ENCODE results near the gene SLC38A8.

SLC38A8 gene

DNA sequence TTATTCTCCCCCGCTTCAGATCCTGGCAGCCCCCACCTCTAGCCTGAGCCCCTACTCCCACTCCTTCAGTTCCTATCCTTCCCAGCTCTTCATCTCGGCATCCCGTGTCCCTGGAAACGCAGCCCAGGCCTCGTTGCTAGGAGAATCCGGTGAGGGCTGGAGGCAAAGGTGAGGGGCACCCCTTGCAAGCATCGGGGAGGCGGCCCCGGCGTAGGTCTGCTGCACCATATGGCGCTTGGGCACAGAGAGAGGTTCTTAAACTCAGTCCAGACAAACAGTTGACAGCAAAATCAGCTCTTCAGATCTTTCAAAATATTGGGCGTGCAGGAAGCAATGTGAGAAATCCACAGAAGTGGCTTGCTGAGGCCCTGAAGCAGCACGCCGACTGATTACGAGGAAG lies 15.0 kb downstream of the SLC38A8 start:
- no peak for DNase-seq

- no peak for DNase-seq
Observed at GRCh38 chr16:84026606-84027005, 16.0 kb downstream of the SLC38A8 start.

DNA sequence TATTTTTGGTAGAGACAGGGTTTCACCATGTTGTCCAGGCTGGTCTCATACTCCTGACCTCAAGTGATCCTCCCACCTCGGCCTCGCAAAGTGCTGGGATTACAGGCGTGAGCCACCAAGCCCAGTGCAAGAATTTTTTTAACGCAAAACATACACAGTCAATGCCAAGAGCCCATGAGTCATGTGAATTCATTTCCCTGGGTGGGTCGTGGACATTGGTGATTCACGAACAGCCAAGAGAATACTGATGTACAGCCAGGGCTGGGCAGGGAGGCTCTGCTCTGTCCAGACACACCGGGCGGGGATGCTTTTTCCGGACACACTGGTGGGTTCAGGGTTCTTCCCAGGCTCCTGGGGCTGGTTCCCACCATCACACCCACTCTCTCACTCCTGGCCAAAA lies 17.7 kb downstream of the SLC38A8 start:
- DNase-seq, result no peak

- DNase-seq, result no peak
Observed at GRCh38 chr16:84022644-84023043, 20.0 kb downstream of the SLC38A8 start.

DNA sequence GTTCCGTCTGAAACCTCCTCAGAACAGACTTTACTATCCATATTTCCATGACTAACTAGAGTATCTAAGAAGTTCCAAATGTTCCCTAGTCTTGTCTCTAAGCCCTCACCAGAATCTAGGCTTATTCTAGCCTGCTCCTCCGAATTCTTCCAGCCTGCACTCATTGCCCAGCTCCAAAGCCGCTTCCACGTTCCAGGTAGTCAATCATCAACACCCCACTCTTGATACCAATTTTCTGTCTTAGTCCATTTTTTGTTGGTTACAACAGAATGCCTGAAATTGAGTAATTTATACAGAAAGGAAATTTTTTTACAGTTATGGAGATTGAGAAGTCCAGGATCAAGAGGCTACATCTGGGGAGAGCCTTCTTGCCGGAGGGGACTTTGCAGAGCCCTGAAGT lies 21.1 kb downstream of the SLC38A8 start:
- no peak for DNase-seq

GRCh38 chr16:84020353-84020752 lies 22.2 kb downstream of the SLC38A8 start:
- no peak for DNase-seq

- DNase-seq, result no peak
Observed at GRCh38 chr16:84018710-84019109, 23.9 kb downstream of the SLC38A8 start.

DNA sequence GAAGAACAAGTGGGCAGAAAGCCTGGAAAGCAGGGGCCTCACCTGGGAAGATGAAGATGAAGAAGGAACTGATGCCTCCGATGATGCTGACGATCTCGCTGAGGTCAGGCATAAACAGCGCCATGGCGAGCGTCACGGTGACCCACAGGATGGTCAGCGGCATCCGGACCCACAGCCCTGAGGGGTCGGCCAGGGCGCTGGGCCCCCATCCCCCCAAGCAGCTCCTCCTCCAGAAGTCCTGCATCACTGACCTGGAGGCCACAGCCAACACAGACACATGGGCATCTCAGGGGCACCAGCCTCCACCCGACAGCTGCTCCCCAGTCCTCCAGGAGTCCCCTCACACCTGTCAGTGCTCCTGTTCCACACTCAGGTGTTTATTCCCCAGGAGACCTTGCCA lies 26.1 kb downstream of the SLC38A8 start:
- no peak for DNase-seq

- no peak for DNase-seq
Observed at GRCh38 chr16:84015399-84015798, 27.2 kb downstream of the SLC38A8 start.

DNA sequence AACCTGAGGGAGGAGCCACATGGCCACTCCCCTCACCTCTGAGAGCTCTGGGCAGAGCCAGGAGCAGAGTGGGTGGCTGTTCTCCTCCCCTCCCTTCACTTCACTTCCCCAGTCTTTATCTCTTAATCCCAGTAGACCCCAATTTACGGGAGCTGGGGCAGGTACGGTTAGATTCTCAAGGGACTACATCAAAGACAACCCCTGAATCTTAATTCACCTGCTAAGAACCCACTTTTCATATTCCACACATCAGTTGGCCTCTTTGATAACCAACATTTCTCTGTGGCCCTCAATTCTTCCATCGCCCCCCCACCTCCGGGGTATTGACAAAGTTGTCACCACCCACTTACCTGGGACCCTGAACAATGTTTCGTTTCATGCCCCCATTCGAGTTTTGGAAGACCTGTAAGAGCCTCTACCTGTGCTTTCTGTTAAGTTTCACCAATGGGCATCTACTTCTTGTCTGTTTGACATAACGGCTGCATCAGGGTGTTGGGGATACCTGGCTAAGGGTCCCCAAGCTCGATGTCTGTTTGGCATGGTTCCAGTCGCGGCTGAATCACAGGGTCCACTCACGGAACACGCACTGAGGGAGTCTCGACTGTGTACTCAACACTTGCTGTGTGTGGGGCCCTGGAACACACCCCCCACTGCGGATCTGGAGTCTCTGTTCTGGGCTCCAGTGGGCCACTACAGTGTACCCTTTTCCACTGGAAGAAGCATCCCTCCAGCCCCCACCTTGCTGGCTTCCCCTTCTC lies 27.8 kb downstream of the SLC38A8 start:
- no peak for DNase-seq

DNA sequence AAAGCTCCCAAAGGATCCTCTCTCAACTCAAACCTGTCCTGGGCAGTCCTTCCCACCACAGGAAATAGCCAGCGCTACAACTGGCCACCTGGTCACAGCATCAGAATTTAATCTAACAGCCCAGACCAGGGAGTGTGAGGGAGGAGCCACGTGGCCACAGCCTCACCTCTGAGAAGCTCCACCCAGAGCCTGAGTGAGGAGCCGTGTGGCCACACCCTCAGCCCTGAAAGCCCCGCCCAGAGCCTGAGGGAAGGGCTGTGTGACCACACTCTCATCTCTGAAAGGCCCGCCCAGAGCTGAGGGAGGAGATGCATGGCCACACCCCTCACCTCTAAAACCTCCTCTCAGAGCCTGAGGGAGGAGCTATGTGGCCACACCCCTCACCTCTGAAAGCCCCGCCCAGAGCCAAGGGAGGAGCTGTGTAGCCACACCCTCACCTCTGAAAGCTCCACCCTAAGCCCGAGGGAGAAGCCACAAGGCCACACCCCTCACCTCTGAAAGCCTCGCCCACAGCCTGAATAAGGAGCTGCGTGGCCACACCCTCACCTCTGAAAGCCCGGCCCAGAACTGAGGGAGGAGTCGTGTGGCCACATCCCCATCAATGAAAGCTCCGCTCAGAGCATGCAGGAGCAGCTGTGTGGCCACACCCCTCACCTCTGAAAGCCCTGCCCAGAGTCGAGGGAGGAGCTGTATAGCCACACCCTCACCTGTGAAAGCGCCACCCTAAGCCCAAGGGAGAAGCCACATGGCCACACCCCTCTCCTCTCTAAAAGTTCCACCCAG lies 28.6 kb downstream of the SLC38A8 start:
- no peak for DNase-seq

- no peak for DNase-seq
Observed at GRCh38 chr16:84009282-84009681, 33.3 kb downstream of the SLC38A8 start.

GRCh38 chr16:84007965-84008364 lies 34.6 kb downstream of the SLC38A8 start:
- no peak for DNase-seq

DNA sequence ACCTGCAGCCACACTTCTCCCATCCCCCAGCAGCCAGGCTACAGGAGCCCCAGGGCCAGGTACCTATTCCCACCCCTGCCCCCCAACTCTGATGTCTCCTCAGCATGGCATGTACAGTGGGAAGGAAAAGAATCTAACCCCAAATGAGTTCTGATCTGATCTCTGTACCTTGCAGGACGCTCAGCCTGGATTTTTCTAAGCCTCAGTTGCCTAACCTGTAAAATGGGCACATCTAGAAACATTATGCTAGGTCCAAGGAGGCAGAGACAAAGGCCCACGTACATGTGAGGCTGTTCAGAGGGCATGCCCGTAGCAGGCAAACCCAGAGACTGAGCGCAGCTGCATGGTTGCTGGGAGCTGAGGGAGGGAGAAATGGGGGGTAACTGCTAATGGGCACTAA lies 35.1 kb downstream of the SLC38A8 start:
- DNase-seq, result no peak

GRCh38 chr16:84005391-84005790 lies 37.2 kb downstream of the SLC38A8 start:
- no peak for DNase-seq

DNA sequence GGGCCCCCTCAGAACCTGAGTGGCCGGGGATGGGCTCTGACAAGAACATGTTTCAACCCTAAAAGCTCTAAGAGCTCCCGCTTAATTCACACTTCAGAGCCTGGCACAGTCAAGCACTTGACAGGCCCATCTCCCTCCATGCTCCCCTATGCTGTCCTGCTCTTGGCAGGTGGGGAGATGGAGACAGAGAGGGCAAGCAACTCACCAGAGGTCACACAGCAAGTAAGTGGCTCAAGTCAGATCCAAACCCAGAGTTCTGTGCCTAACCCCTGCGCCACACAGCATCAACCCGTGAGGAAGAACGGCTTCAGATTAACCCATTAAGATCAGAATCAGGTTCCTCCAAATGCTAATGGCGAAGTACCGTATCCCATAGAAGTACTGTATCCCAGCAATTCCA lies 38.2 kb downstream of the SLC38A8 start:
- no peak for DNase-seq

- no peak for DNase-seq
Observed at GRCh38 chr16:84003038-84003437, 39.6 kb downstream of the SLC38A8 start.

- DNase-seq, result no peak
Observed at GRCh38 chr16:84001726-84002125, 40.9 kb downstream of the SLC38A8 start.

DNA sequence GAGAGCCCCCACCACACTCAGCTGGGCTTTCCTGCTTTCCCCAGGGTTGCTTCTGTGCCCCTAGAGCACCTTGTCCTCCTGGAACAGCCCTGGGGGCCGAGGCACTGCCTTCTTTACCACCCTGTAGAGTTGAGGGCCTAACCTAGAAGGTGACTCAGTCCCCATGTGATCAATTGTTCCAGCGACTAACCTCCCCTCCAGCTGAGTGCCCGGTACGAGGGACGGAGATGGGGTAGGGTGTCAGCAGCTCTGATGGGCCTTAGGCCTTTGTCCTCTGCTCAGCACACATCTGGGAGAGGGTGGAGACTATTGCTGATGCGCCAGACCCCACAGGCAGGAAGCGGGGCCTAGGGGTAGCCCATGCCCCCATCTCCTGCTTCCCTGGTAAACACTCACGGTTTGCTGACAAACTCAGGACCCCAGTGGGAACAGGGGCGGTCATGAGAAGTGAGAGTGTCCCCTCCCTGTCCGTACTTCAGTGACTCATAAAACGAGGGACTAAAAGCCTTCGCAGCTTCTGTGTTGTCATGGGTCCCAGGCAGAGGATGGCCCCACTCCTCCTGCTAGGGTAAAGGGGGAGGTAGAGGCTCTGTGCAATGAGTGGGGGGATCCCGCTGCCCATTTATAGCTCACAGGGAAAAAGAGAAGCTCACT lies 41.5 kb downstream of the SLC38A8 start:
- DNase-seq, result no peak

DNA sequence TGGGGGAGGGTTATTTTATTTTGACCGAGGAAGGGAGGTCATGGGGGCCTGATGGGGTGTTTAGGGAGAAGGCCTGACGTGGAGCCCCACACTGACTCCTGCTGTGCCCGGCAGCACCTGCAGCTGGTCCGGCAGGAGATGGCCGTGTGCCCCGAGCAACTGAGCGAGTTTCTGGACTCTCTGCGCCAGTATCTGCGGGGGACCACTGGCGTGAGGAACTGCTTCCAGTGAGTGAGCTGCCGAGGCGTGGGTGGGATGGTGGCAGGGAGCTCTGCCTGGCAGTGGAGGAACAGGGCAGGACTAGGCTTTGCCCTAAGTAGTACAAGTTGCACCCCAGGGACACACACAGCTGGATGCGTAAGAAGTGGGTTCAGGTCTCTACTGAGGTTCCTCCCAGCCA lies 44.5 kb downstream of the SLC38A8 start:
- no peak for DNase-seq

DNA sequence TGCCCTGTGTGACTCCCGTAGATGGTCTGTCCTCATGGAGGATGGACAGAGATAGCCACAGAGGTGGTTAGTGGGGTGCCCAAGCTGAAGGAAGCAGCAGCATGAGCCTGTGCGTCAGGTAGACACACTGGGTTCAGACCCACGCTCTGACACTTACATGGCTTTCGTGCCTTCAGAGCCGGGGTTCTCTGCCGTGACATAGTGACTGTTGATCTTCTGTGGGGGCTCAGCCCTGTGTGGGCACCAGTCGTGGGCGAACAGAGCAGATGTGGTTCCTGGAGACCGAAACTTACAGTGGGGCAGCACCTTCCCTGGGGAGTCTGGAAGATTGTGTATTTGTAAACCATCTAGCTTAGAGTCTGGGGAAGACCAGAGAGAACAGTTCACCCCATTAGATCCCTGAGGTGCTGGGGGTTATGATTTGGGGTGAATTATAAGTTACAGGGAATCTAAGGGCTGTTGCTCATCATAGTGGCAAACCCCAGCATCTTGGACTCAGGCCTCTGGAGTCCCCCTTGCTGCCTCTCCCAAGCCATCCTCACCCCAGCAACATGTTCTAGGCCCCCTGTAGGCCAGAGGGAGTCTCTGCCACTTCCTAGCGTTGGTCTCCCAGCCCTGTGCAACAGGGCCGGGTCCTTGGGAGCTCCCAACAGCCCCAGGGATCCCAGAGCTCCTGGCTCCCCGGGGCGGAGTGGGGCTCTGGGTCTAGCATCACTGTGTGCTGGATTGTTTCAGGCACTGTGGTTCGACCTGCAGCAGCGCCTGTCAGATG lies 45.9 kb downstream of the SLC38A8 start:
- DNase-seq, result no peak

- DNase-seq, result peak; percentile 48
Observed at GRCh38 chr16:83995754-83996153, 46.8 kb downstream of the SLC38A8 start.

- DNase-seq, result no peak
Observed at GRCh38 chr16:83994703-83995102, 47.9 kb downstream of the SLC38A8 start.

Data from left hindlimb (tissue), 1 donor.